ENCODE data around the gene VWC2.
"Not testable (repeated sequence)": the region's sequence is repeated elsewhere in the genome, so short reads cannot be mapped to it uniquely, and the experiment has no call there.

VWC2 gene

DNA sequence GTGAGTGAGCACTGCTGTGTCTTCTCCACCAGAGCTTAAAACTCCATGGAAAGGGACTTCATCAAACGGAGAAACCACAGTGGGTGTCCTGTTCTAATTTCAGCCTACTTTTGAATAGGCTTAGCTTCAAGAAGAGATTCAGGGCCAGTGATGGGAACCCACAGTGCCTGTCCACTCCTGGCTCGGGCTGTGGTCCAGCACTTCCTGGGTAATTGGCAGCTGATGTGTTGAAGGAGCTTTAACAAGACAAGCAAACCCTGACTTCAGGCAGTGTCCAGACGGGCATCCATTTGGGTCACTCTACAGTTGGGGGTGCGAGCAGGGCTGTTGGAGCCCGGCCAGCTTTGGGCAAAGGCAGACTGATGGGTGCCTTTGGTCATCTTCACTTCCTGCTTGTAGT, 14.5 kb downstream of the VWC2 start:
- no peak for DNase-seq

- DNase-seq = no peak
Measured at GRCh38 chr7:49788455-49789059, 15.1 kb downstream of the VWC2 start.

GRCh38 chr7:49789736-49790135, 16.3 kb downstream of the VWC2 start:
- no peak for DNase-seq

DNA sequence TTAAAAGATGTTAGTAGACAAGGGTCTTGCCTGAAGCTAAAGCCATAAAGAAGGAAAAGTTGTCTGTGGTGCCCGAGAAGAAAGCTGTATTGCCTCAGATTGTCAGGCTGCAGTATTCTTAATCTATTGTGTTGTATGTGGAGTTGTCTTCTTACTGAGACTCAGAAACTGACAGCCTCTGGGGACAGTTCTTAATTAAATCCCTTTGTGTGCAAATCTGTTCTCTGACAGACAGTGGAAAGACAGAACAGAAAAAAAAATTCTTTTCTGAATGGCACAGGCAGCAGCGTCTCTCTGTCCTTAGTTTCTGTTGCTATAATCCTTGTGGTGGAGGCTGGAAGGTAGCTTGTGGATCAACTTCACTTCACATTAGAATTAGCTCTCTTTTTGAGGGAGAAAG, 16.8 kb downstream of the VWC2 start:
- DNase-seq = no peak

- no peak for DNase-seq
Measured at GRCh38 chr7:49791088-49791741, 17.8 kb downstream of the VWC2 start.

GRCh38 chr7:49797987-49798660, 24.7 kb downstream of the VWC2 start:
- DNase-seq = no peak

DNA sequence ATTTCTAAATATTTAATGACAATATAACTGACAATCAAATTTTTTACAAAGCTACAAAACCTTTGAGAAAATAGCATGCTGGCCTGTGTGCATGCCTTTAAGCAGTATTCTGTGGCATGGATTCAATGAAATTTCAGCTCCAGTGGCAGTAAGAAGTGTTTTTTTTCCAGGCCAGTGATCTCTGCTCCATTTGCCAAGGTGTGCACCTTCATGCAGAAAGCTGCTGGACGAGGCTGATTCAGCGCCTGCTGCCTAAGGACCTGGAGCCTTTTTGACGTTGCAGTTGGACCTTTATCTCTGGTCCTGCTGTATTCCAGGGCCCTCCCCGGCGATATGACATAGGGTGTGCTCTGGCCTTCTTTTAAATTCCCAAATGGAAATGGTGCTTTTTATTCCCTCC, 26.6 kb downstream of the VWC2 start:
- DNase-seq = no peak

GRCh38 chr7:49802600-49802999, 29.2 kb downstream of the VWC2 start:
- DNase-seq = no peak

DNA sequence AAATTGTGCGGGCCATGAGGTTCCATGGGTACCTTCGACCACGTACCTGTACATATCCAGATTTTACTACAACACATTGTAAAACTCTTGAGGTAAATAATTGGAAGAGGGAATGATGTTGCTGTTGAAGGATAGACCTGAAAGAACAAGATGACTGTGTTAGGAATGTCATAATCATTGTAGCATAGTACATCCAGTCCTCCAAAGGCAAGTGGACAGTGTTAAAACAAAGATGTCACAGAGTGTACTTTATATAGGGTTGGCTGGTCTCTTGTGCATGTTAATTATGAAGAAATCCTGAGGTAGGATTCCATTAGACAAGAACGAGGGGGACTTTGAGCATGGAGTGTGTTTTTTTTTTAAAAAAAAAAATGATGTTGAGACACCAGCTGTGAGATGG, 30.4 kb downstream of the VWC2 start:
- DNase-seq = no peak

DNA sequence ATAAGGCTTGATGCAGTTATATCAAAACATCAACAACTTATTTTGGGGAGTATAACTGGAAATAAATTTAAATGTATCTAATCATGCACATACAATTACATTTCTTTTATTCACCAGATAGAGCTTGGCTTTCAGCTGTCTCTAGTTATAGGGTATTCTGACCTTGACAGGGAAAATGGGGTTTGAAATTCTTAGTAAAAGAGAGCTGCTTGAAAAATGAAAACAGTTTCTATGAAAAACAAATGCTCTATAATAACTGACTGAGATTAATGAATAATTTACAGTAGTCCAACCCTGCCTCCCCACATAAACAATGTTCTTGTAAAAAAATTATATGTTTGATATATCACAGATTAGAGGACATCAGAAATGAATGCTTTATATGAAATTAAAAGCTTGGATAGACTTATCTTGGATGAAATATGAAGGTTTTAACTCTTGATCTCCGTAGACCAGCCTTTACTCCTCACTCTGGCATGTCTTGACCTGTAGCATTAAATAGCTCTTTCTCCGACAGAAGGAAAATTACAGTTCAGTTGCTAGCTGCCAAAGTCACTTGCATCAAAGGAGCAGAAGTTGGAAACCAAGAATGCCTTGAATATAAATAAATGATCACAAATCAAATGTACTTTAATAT, 32.1 kb downstream of the VWC2 start:
- DNase-seq = no peak

- DNase-seq = no peak
Measured at GRCh38 chr7:49812534-49812933, 39.1 kb downstream of the VWC2 start.

DNA sequence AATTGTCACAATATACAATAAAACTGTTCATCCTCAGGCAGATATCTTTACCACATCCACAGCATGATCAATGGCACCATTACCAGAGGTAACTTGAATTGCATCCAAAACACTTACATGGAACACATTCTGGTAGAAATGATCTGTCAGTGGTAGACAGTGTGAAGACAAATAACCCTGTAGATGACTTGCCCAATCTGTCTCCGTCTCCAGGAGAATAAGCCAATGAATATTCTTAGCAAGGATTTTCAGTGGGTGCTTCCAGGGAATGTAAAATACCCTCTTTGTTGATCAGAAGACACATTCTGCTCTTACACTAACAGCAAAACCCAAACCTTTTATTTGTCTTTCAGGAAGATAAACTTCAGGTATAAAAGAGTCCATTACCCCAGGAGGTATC, 43.8 kb downstream of the VWC2 start:
- DNase-seq = no peak

- no peak for DNase-seq
Measured at GRCh38 chr7:49821181-49821580, 47.7 kb downstream of the VWC2 start.

- DNase-seq = no peak
Measured at GRCh38 chr7:49822856-49823255, 49.4 kb downstream of the VWC2 start.

GRCh38 chr7:49823566-49823965, 50.1 kb downstream of the VWC2 start:
- DNase-seq = no peak

- no peak for DNase-seq
Measured at GRCh38 chr7:49839863-49840645, 66.6 kb downstream of the VWC2 start.

DNA sequence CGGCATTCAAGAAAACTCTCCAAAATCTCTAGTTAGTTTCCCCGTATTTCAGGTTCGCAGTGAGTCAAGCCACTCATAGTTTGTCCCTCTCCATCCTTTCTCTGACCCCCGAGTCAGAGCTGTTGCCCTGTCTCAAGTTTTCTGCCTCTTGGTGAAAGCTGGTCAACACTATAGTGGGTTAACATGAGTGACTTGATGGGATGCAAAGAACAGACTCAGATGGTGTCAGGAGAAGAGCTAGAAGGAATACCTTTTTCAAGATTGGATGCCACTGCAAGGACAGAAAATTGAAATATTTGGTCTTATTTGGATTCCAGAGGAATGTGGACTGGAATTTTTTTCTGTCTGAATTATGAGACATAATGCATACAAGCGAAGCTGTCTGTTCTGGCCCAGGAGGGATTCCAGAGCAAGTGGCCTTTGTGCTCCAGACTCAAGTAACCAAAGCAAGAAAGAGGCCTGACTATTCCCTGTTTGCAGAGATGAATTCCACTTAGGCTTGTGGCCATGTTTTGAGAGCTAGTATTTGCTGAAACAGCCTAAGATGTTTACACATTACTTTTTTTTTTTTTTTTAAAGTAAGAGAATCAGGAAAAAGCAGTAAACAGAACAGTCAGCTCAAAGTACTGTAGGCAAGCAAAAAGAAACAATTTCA, 67.4 kb downstream of the VWC2 start:
- no peak for DNase-seq

DNA sequence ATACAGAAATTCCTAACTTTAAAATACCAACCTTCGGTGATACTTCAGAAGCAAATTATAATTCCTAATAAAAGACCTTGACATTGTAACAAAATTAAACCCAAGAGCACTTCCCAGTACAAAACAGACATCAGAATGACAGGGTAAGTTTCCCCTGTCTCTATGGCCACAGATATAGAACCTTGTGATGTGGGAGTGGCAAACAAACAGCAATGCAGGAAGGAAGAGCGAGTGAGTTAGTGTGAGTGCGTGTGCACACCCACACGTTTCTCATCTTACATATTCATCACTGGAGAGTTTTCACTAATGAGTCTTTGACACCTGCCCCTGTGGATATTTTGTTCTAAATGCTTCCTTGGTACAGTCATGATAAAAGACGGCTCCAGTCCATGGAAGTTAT, 72.2 kb downstream of the VWC2 start:
- no peak for DNase-seq

DNA sequence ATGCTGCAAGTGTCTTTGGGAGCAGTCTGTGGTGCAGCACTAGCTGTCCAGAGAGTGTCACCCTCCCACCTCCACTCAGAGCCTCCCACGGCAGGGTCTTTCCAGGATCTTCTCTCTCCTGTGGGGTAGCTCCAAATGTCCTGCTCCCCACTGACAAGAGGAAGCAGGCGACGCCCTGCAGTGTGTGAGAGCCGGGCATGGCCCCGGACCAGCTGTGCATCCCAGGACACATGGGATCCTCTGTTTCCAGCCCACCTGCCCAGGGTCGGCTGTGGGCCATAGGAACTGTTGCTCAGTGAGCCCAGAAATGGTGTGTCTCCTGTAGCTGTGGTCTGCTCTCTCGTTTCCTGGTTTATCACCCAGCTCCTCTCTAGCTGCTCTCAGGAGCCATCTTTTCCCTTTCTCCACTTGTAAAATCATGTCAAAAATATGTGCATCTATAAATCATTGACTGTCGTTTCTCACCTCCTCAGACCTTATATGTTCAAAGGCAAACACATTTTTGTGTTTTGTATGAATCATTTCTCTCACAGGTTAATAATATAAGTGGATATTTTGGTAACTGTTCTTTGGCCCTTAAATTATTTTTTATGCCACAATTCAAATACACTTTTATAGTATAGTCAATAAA, 74.9 kb downstream of the VWC2 start:
- DNase-seq = no peak

GRCh38 chr7:49850921-49851613, 77.6 kb downstream of the VWC2 start:
- no peak for DNase-seq

- not testable (repeated sequence) for DNase-seq
Measured at GRCh38 chr7:49851614-49851934, 78.1 kb downstream of the VWC2 start.

Data from NCI-H1930 (cell line).